ENCODE measurements around the gene IFT25.
"Not testable (repeated sequence)": the region's sequence is repeated elsewhere in the genome, so short reads cannot be mapped to it uniquely, and the experiment has no call there.

IFT25 gene

GRCh38 chr1:53878492-53879105 is 66.9 kb downstream of the IFT25 start:
- H3K4me3 ChIP-seq (ENCODE audit: severe bottlenecking): no peak overlapping the region
- H3K27me3 ChIP-seq (ENCODE audit: insufficient read depth, poor library complexity, severe bottlenecking): no peaks in the 10 kb centered on the region
- no peaks in the 10 kb centered on the region for H3K9me3 ChIP-seq (ENCODE audit: severe bottlenecking)
- no peak for ATAC-seq (ENCODE audit: low read depth)
- no peak for DNase-seq (ENCODE audit: low spot score)
- no peak overlapping the region for H3K27ac ChIP-seq (ENCODE audit: poor library complexity, severe bottlenecking)
- peak; percentile 90 for TF ChIP-seq CTCF (IDR thresholded peaks at IDR 0.05; ENCODE audit: poor library complexity, severe bottlenecking)
- H3K4me1 ChIP-seq (ENCODE audit: insufficient read depth, poor library complexity, severe bottlenecking): no peaks in the 10 kb centered on the region
- H3K36me3 ChIP-seq (ENCODE audit: low read depth): peaks cover 31% of the 10 kb centered on the region

DNA sequence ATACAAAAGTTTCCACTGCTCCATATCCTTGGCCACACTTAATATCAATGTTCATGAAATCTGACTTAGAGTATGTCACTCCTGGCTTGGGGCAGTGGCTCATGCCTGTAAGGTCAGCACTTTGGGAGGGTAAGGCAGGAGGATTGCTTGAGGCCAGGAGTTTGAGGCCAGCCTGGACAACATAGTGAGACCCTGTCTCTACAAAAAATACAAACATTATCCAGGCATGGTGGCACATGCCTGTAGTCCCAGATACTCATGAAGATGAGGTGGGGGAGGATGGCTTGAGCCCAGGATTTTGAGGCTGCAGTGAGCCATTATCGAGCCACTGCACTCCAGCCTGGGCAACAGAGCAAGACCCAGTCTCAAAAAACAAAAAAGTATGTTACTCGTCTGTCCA is 70.3 kb downstream of the IFT25 start:
- not testable (repeated sequence) for H3K27ac ChIP-seq (ENCODE audit: poor library complexity, severe bottlenecking); H3K4me3 ChIP-seq (ENCODE audit: severe bottlenecking); H3K4me1 ChIP-seq (ENCODE audit: insufficient read depth, poor library complexity, severe bottlenecking); H3K27me3 ChIP-seq (ENCODE audit: insufficient read depth, poor library complexity, severe bottlenecking); DNase-seq (ENCODE audit: low spot score); ATAC-seq (ENCODE audit: low read depth); H3K9me3 ChIP-seq (ENCODE audit: severe bottlenecking)
- peaks cover 36% of the 10 kb centered on the region for H3K36me3 ChIP-seq (ENCODE audit: low read depth)

DNA sequence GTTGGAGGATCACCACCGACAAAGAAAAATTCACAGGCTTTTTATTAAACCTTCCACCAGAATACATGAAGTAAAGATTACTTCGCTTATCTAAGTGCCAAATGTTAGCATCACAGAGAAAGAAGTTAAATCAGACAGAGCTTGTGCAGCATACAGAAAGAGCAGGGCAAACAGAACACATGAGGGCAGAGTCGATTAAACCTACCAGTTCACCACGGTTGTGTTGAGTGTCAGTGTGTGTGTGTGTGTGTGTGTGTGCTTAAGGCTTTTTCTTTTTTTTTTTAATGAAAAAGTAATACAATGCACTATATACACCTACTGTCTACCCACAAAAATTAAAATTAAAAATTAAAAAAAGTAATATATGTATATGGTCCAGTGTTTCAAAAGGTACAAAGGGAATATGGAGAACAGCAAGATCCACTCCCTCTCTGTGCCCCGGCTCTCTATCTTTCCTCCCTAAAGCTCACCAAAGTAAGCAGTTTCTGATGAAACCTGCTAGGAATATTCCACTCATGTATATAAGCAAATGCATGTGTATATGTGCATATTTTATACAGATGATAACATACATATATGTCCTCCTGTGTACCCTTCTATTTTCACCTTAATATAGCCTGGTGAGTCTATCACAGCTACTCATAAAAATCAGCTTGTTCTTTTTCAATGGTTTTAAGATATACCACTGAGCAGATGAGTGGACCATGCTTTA is 73.6 kb downstream of the IFT25 start:
- H3K36me3 ChIP-seq (ENCODE audit: low read depth): peaks cover 31% of the 10 kb centered on the region
- no peak for DNase-seq (ENCODE audit: low spot score)
- no peaks in the 10 kb centered on the region for H3K27me3 ChIP-seq (ENCODE audit: insufficient read depth, poor library complexity, severe bottlenecking)
- ATAC-seq (ENCODE audit: low read depth): no peak
- no peak for TF ChIP-seq CTCF (IDR thresholded peaks at IDR 0.05; ENCODE audit: poor library complexity, severe bottlenecking)
- no peaks in the 10 kb centered on the region for H3K9me3 ChIP-seq (ENCODE audit: severe bottlenecking)
- H3K4me1 ChIP-seq (ENCODE audit: insufficient read depth, poor library complexity, severe bottlenecking): no peaks in the 10 kb centered on the region
- H3K4me3 ChIP-seq (ENCODE audit: severe bottlenecking): no peak overlapping the region
- no peak overlapping the region for H3K27ac ChIP-seq (ENCODE audit: poor library complexity, severe bottlenecking)

Measured in RWPE2 (cell line).